HepG2 (cell line): ENCODE results near the gene ZNF227. TPM values are rescaled to one million over a fixed set of nuclear protein-coding genes. Genes with fewer than 3 reads are reported as not detected.
A peak's percentile ranks its signal among the peaks of the same experiment; 100 is the strongest.

ENCODE experiments used
- BORCS8-MEF2B ChIP-seq: sonication (generic); formaldehyde crosslinking; IDR thresholded peaks from 2 replicates; pipeline ENCODE4 v1.8.0; 2022; ENCODE audit warnings: mild to moderate bottlenecking, missing genetic modification reagents
- ETV5 ChIP-seq: IDR thresholded peaks from 2 replicates; pipeline ENCODE4 v1.6.1; 2018; ENCODE audit warnings: missing biosample characterization, missing genetic modification reagents, inconsistent platforms, borderline replicate concordance
- FLYWCH1 ChIP-seq: sonication (generic); formaldehyde crosslinking; IDR thresholded peaks from 2 replicates; pipeline ENCODE4 v1.8.1; 2023; ENCODE audit warnings: mild to moderate bottlenecking, missing genetic modification reagents
- HNRNPLL ChIP-seq: fragments of 200-400 bp; formaldehyde crosslinking; IDR thresholded peaks from 2 replicates; pipeline ENCODE4 v1.6.1; 2017; ENCODE audit warnings: mild to moderate bottlenecking, low read depth, low read length; ENCODE audit not compliant: poor library complexity, severe bottlenecking
- KLF11 ChIP-seq: IDR thresholded peaks from 2 replicates; pipeline ENCODE4 v1.6.1; 2016; ENCODE audit warnings: missing compliant biosample characterization
- NCOA2 ChIP-seq: sonication (generic); formaldehyde crosslinking; IDR thresholded peaks from 2 replicates; pipeline ENCODE4 v1.8.0; 2022; ENCODE audit warnings: inconsistent platforms
- NFKB2 ChIP-seq: sonication (generic); formaldehyde crosslinking; IDR thresholded peaks from 2 replicates; pipeline ENCODE4 v1.4.0; 2020; ENCODE audit warnings: missing genetic modification reagents, borderline replicate concordance
- NKX3-1 ChIP-seq: sonication (generic); formaldehyde crosslinking; IDR thresholded peaks from 2 replicates; pipeline ENCODE4 v1.5.0; 2020; ENCODE audit warnings: missing genetic modification reagents
- ONECUT2 ChIP-seq: sonication (generic); formaldehyde crosslinking; IDR thresholded peaks from 2 replicates; pipeline ENCODE4 v1.4.0; 2020; ENCODE audit warnings: missing genetic modification reagents
- PCBP1 ChIP-seq: fragments of 200-400 bp; formaldehyde crosslinking; IDR thresholded peaks from 2 replicates; pipeline ENCODE4 v1.6.1; 2017; ENCODE audit warnings: mild to moderate bottlenecking, low read depth, low read length, borderline replicate concordance
- RFX3 ChIP-seq: IDR thresholded peaks from 2 replicates; pipeline ENCODE4 v1.6.1; 2016; ENCODE audit warnings: missing biosample characterization, missing genetic modification reagents
- TAF1 ChIP-seq: sonication (generic); formaldehyde crosslinking; IDR thresholded peaks from 2 replicates; pipeline ENCODE4 v1.4.0; 2020; ENCODE audit warnings: missing genetic modification reagents
- THAP9 ChIP-seq: sonication (generic); formaldehyde crosslinking; IDR thresholded peaks from 2 replicates; pipeline ENCODE4; 2020; ENCODE audit warnings: missing genetic modification reagents, mild to moderate bottlenecking, borderline replicate concordance
- ZBTB10 ChIP-seq: sonication (generic); formaldehyde crosslinking; IDR thresholded peaks from 2 replicates; pipeline ENCODE4 v1.4.0; 2020; ENCODE audit warnings: missing genetic modification reagents, borderline replicate concordance
- ZNF235 ChIP-seq: sonication (generic); formaldehyde crosslinking; IDR thresholded peaks from 2 replicates; pipeline ENCODE4 v1.8.1; 2023; ENCODE audit warnings: mild to moderate bottlenecking, missing genetic modification reagents, borderline replicate concordance
- ZNF256 ChIP-seq: sonication (generic); formaldehyde crosslinking; conservative IDR thresholded peaks from 2 replicates; pipeline ENCODE4 v1.4.0; 2020; ENCODE audit warnings: missing genetic modification reagents
- ZNF354B ChIP-seq: sonication (generic); formaldehyde crosslinking; IDR thresholded peaks from 2 replicates; pipeline ENCODE4 v1.8.0; 2022; ENCODE audit warnings: mild to moderate bottlenecking, missing genetic modification reagents
- ZNF547 ChIP-seq: sonication (generic); formaldehyde crosslinking; IDR thresholded peaks from 2 replicates; pipeline ENCODE4 v1.5.1; 2020; ENCODE audit warnings: mild to moderate bottlenecking, missing genetic modification reagents
- ZNF619 ChIP-seq: sonication (generic); formaldehyde crosslinking; IDR thresholded peaks from 2 replicates; pipeline ENCODE4 v1.4.0; 2020; ENCODE audit warnings: mild to moderate bottlenecking, missing genetic modification reagents
- ZNF737 ChIP-seq: sonication (generic); formaldehyde crosslinking; IDR thresholded peaks from 2 replicates; pipeline ENCODE4 v1.5.0; 2020; ENCODE audit warnings: missing genetic modification reagents, mild to moderate bottlenecking, borderline replicate concordance
- ZNF746 ChIP-seq: sonication (generic); formaldehyde crosslinking; IDR thresholded peaks from 2 replicates; pipeline ENCODE4 v1.8.0; 2022; ENCODE audit warnings: mild to moderate bottlenecking, missing genetic modification reagents
- polyA plus RNA-seq, 8 experiments: library from polyadenylated mRNA; depleted of rRNA in 3 of 8; stranded (reverse) in 7 of 8; unstranded in 1 of 8; fragments of >200 nt; fragmentation: Illumina TruSeq in 4 of 8; extraction: Trizol in 4 of 8; gene quantifications; 2 replicates each; pipeline versions ENCODE4 v1.2.1 to v1.2.3, GENCODE V29; 2011 to 2016; ENCODE audit warnings: low read depth in 4 of 8, missing spikeins in 1 of 8, mixed read lengths in 1 of 8; ENCODE audit not compliant: insufficient read depth in 1 of 8
- total RNA-seq, 5 experiments: library from RNA; depleted of rRNA; stranded (reverse); fragments of >200 nt; fragmentation: Illumina TruSeq; extraction: Trizol; gene quantifications; 2 replicates each; pipeline ENCODE4 v1.2.3, GENCODE V29; 2016; ENCODE audit warnings: low read depth in 1 of 5
- TF ChIP-seq, protein P1 (sequence below): sonication (generic); formaldehyde crosslinking; IDR thresholded peaks from 2 replicates; pipeline ENCODE4 v1.8.0; 2022; ENCODE audit warnings: low read depth, missing genetic modification reagents
- TF ChIP-seq, protein P2 (sequence below): sonication (generic); formaldehyde crosslinking; IDR thresholded peaks from 2 replicates; pipeline ENCODE4 v1.8.1; 2023; ENCODE audit warnings: missing genetic modification reagents, mild to moderate bottlenecking, borderline replicate concordance
- TF ChIP-seq, protein P3 (sequence below): IDR thresholded peaks from 2 replicates; pipeline ENCODE4 v1.6.1; 2012; ENCODE audit warnings: inconsistent platforms

The ZNF227 gene
- total and polyA plus RNA-seq, 2 of the 13 experiments (the other 11 are each of a cell fraction or from before 2014, with no cell fraction given) = 3.1 to 16.8 TPM

- TF ChIP-seq, protein P1, sequence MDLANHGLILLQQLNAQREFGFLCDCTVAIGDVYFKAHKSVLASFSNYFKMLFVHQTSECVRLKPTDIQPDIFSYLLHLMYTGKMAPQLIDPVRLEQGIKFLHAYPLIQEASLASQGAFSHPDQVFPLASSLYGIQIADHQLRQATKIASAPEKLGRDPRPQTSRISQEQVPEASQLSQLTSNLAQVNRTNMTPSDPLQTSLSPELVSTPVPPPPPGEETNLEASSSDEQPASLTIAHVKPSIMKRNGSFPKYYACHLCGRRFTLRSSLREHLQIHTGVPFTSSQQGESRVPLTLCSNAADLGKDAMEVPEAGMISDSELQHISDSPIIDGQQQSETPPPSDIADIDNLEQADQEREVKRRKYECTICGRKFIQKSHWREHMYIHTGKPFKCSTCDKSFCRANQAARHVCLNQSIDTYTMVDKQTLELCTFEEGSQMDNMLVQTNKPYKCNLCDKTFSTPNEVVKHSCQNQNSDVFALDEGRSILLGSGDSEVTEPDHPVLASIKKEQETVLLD = peak; percentile 32; the same call in 1 of the 2 replicates
- TF ChIP-seq RFX3 (no peak), ZNF619 (CRISPR knock-in tag) (no peak), ZNF746 (CRISPR knock-in tag) (no peak), FLYWCH1 (CRISPR knock-in tag) (no peak), NCOA2 (CRISPR knock-in tag) (no peak), ZNF354B (no peak), ZNF256 (CRISPR knock-in tag) (no peak), ZNF235 (CRISPR knock-in tag) (no peak), THAP9 (CRISPR knock-in tag) (peak; percentile 83), KLF11 (no peak), ZBTB10 (CRISPR knock-in tag) (no peak; the same call in 1 of the 2 replicates), PCBP1 (no peak), ETV5 (CRISPR knock-in tag) (peak; percentile 73), ZNF737 (CRISPR knock-in tag) (no peak; the same call in 1 of the 2 replicates), ZNF547 (CRISPR knock-in tag) (peak; percentile 71), NFKB2 (peak; percentile 28; the same call in 1 of the 2 replicates), ONECUT2 (no peak), TAF1 (CRISPR knock-in tag) (peak; percentile 65), BORCS8-MEF2B (CRISPR knock-in tag) (peak; percentile 37; the same call in 1 of the 2 replicates), HNRNPLL (peak; percentile 46), NKX3-1 (no peak)
- TF ChIP-seq, protein P2, sequence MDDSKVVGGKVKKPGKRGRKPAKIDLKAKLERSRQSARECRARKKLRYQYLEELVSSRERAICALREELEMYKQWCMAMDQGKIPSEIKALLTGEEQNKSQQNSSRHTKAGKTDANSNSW = no peak
- TF ChIP-seq, protein P3, sequence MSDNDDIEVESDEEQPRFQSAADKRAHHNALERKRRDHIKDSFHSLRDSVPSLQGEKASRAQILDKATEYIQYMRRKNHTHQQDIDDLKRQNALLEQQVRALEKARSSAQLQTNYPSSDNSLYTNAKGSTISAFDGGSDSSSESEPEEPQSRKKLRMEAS = peak; percentile 5; the same call in 1 of the 2 replicates
Observed at GRCh38 chr19:44212250-44212865, at the start of gene ZNF227 (continued).
